Amniotic epithelial cell (primary cell): Measurements from ENCODE around the gene POMZP3.
"Not testable (repeated sequence)": the region's sequence is repeated elsewhere in the genome, so short reads cannot be mapped to it uniquely, and the experiment has no call there.

Source experiments
- DNase-seq: peaks from one replicate; pipeline ENCODE4 v3.0.0-alpha.2; 2010; ENCODE audit warnings: low read depth

Gene POMZP3

DNA sequence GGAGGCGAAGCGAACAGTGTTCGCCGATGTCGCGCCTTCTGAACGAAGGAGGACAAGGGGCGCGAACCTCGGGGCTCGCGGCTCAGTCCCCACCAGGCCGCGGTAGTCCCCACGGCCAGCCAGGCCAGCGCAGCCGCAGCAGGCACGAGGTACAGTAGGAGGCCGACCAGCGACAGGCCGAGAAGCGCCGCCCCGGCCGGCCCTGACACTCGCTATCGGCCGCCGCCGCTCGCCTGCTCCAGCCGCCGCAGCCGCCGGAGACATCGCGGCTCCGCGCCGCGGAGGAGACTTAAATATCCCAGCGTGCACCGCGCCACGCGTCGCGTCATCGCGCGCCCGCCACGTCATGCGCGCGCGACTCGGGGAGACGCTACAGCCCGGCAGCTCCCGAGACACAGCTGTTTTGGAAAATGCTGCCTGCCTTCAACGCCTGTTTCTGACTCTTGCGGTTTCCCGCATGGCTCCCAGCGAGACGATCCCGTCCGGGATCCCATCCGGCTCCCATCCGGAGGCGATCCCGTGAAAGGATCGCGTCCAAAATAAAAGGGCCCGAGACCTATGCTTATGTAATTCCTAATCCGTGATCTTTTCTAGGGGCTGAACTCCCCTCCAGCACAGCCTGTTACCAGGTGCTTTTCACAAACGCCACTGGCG lies at the start of gene POMZP3:
Gene POMZP3, minus strand, starts transcription at position 291 of the 654 bp plus-strand sequence. CDS start 1,215 bp downstream, outside the sequence.
- DNase-seq = peak; percentile 3

DNA sequence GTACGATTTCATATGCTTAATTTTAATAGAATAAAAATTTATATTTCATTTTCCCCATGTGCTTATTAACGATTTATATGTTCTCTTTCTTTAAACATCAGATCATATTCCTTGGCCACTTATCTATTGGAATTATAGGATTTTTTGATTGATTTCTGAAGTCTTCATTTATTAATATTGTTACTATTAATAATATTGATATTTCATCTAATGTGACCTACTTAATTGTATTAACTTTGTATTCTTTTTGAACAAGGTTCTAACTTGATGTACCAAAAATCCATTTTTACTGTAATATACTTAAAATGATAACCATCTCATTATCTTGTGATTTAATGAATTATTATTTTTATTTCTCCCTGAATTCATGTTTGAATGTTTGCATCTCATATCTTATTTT lies 48.7 kb upstream of the POMZP3 start:
- not testable (repeated sequence) for DNase-seq

DNA sequence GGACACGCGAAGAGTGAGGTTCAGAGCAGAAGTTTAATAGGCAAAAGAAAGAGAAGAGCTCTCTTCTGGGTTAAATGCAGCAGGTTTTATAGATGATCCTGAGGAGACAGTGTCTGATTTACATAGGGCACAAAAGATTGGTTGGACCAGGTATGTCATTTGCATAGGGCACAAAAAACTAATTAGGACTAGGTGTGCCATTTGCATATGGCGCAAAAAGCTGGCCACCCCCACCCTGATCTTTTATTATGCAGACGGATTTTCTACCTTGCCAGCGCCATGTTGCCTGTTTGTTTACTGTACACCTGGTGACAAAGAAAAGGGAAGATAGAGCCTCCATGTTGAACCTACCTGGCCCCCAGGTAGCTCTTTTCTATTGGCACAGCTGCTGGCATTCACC lies 46.3 kb upstream of the POMZP3 start:
- not testable (repeated sequence) for DNase-seq

DNA sequence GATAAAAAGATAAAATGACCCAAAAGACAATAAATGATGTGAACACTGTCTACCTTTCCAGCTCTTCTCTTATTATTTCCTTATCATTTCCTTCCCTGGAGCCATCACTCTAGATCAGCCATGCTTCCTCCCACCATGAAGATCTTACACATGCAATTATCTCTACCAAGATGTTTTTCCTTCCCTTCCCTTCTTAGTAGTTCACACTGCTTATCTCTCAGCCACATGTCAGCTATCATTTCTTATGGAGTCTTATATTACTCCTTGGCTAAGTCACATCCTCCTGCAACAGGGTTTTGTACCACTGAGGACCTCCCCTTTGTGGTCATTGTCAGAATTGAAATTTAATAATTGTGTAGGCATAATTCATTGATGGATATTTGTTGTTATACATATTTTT lies 32.1 kb upstream of the POMZP3 start:
- DNase-seq = not testable (repeated sequence)

DNA sequence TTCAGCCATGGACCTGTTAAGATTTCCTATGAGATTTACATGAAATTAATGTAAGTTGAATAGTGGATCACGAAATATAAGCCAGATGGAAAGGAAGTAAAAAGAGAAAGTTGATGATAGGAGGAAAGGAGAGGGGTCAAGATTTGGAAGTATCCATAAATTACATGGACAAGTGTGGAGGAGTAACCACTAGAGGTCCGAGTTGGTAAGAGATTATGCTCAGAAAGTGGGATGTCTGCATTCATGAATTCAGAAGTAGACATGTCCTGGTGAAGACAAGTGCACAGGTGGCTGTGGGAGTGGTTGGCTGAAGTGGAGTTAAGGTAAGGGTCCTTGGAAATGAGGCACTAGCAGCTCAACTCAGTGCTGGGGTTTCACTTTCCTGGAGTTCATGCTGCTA lies 29.3 kb upstream of the POMZP3 start:
- not testable (repeated sequence) for DNase-seq

DNA sequence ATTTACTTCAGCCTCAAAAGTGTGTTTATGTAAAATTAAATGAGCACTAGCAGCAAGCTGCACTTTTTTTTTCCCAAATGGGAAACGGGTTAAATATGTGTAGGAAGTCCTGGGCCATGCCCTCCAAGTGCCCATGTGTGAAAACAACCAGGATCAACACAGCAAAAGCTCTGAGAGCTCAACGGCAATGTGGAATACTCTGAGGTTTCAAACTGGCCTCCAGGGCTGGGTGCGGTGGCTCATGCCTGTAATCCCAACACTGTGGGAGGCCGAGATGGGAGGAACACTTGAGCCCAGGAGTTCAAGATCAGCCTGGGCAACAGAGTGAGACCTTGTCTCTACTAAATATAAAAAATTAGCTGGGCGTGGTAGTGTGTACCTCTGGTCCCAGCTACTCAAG lies 15.5 kb upstream of the POMZP3 start:
- not testable (repeated sequence) for DNase-seq

DNA sequence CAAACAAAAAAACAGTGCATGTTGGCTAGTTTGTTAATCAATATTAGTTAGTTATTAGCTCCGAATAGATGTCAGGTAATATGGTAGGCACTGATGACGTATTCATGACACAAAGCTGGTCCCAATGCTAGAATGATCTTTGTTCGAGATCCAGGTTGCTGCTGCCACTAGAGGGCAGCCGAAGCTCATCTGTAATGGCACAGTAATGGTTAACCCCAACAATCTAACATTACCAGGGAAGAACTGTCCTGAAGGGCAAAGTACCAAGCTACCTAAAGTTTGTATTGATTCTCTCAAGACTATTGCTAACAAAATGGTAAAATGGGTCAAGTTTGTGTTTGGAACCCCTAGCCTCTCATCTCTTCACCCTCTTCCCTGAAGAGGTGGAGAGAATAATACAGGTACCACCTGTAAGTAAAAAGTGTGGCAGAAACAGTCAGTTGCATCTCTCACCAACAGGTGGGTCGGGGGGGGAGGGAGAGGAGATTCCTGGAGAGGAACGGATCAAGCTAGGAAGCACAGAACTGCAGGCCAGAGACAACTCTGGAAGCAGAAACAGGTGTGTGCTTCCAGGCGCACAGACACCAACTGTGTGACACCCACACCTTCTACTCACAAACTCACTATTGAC lies 10.1 kb upstream of the POMZP3 start:
- DNase-seq = not testable (repeated sequence)

DNA sequence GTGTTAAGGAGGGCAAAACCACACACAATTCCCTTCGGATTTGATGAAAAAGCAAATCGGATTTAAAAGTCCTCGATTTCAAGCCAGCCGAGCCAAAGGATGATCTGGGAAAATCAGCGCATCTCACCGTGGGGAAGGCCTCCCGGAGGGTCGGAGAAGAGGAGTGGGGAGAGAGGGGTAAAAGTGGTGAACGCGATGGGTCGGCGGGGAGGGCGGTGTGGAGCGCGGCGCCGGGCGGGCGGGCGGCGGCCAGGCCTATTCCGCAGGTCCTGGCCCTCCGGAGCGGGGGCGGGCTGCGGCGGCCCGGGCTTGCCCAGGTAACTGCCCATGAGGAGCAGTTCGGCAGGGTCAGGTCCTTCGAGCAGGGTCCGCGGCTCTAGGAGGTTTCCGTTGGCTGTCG lies 498 bp downstream of the POMZP3 start:
- DNase-seq = peak; percentile 1

DNA sequence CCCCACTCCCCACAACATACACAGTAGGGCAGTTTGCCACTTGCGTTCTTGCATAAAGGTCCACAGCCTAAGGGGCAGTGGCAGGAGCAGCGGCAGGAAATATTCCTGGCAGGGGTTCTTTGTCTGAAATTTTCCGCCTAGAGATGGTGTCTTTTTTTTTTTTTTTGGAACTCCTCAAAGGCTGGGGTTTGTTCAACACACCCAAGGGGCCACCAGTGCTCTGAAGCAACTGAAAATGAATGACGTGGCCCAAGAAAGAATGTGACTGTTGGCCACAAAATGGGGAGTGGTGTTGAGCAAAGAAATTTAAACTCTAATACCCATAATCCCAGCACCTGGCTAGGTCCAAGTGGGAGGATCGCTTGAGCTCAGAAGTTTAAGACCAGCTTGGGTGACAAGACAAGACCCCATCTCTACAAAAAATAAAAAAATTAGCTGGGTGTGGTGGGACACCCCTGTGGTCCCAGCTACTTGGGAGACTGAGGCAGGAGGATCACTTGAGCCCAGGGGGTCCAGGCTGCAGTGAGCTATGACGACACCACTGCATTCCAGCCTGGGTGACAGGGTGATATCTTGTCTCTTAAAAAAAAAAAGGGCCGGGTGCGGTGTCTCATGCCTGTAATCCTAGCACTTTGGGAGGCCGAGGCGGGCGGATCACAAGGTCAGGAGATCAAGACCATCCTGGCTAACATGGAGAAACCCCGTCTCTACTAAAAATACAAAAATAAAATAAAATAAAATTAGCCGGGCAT lies 7.5 kb downstream of the POMZP3 start:
- not testable (repeated sequence) for DNase-seq

DNA sequence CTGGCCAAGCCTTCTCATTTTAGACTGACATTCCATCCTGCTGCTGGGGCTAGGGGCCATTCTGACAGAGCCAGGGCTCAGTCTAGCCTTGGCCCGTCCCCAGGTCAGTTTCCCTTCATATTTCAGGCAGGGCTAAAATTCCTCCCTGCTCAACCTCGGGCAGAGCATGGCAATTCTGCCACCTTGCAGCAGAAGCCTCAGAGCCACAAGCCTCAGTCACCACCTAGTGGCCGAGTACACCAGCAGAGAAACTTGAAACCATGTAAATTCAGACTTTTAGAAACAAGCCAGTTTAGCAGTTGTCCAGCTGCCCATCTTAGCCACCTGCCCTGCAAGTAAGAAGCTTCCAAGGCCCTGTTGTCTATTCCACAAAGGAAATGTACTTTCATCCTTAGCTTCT lies 13.3 kb downstream of the POMZP3 start:
- DNase-seq = peak; percentile 44

DNA sequence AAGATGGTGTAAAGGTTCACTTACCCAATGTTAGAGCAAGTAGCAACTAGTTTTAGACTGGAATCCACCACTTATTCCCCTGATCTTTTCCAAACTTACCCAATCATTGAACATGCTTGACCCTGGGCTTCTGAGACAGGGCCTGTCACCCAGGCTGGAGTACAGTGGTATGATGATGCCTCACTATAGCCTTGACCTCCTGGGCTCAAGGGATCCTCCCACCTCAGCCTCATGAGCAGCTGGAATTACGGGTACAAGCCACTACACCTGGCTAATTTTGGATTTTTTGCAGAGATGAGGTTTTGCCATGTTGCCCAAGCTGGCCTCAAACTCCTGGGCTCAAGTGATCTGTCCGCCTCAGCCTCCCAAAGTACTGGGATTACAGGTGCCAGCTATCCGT lies 14.8 kb downstream of the POMZP3 start:
- DNase-seq = not testable (repeated sequence)

DNA sequence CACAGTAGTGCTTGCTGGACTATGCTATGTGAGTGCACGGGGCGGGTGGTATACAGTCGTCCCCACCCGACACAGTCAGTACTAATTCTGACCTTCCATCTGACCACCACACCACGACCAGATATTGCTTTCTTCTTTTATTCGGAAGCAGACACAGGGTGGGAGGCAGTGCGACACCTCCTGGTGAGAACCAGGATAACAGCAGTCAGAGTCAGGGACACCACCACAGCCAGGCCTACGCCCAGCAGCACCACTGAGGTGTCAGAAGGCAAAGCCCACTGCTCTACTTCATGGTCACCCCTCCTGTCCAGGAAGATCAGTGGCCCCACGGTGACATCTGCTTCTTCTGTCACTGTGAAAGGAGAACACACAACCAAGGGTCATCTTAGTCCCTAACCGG lies 17.2 kb downstream of the POMZP3 start:
- DNase-seq = not testable (repeated sequence)

DNA sequence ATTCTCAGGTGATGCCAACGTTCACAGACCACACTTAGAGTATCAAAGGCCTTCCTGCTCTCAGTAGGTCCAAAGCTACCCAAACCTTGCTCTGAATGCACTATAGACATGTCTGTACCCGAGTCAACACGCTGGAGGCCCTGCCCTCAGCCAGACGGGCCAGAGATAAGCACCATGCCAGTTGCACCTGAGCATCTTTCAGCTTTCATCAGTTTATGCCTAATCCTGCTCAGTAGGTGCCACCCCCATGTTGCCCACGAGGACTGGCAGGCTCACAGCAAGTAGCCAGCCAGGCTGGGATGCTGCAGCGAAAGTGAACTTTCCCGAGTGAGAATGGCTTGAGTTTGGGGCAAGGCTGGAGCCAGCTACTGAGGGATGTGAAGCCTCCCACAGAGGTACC lies 18.6 kb downstream of the POMZP3 start:
- DNase-seq = not testable (repeated sequence)

DNA sequence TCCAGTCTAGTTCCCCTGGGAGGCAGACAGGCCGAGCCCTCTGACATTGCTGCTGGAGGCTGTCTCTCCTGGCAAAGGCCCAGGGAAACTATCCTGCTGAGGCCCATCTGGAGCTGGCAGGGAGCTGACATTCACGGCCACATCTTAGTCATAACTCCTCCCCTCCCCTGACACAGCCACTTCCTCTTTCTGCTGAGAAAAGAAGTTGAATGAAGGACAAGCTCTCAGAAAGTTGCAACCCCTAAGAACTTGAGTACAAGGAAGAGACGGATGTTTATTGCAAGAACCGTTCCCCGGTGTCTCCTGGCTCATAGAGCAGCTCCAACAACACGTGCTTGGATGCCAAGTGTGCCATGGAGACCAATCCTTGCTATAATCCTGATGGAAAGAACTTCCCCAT lies 21.1 kb downstream of the POMZP3 start:
- DNase-seq = peak; percentile 90

DNA sequence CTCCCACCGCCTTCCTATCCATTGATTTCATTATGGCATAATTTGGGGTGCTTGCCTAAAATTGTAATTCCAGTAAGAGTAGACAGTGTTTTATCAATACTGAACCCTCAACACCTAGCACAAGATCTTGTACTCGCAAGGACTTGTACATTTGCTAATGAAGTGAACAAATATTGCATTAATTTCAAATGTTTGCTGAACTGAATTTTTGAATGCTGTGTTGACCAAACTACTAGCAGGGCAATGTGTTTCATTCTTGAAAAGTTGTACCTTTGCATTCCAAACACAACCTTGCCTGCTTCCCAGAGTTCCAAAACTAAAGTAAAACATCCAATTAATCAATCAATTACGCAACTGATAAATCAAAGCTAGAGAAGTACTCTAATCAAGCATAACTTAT lies 26.4 kb downstream of the POMZP3 start:
- not testable (repeated sequence) for DNase-seq

DNA sequence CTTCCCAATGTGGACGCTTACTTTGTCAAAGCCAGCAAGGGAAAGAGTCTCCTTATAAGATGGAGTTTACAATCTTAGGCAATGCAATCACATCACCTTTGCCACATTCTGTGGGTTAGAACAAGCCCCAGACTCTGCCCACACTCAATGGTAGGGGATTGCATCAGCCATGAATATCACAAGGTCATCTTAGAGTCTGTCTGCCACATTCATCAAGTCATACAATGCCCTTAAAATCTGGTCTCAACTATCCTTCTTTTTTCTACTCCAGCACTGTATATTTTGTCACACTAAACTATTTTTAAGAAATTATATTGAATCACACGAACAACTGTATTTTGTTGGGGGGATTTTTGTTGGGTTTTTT lies 27.0 kb downstream of the POMZP3 start:
- DNase-seq = not testable (repeated sequence)

DNA sequence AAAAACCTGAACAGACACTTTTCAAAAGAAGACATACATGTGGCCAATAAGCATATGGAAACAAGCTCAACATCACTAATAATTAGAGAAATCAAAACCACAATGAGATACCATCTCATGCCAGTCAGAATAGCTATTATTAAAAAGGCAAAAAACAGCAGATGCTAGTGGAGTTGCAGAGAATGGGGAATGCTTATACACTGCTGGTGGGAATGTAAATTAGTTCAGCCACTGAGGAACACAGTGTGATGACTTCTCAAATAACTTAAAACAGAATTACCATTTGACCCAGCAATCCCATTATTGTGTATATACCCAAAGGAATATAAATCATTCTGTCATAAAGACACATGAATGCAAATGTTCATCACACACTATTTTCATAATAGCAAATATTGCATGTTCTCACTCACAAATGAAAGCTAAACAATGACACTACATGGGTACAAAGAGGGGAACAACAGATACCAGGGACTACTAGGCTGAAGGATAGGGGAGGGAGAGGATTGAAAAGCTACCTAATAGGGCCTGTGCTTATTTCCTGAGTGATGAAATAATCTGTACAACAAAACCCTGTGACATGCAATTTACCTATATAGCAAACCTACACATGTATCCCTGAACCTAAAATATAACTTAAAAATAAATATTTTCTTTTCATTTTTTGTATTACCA lies 28.4 kb downstream of the POMZP3 start:
- not testable (repeated sequence) for DNase-seq

DNA sequence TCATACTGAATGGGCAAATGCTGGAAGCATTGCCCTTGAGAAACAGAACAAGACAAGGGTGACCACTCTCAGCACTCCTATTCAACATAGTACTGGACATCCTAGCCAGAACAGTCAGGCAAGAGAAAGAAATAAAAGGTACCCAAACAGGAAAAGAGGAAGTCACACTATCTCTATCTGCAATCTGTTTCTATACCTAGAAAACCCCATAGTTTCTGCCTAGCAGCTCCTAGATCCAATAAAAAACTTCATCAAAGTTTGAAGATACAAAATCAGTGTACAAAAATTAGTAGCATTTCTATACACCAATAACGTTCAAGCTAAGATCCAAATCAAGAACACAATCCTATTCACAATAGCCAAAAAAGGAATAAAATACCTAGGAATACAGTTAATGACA lies 29.8 kb downstream of the POMZP3 start:
- DNase-seq = not testable (repeated sequence)

DNA sequence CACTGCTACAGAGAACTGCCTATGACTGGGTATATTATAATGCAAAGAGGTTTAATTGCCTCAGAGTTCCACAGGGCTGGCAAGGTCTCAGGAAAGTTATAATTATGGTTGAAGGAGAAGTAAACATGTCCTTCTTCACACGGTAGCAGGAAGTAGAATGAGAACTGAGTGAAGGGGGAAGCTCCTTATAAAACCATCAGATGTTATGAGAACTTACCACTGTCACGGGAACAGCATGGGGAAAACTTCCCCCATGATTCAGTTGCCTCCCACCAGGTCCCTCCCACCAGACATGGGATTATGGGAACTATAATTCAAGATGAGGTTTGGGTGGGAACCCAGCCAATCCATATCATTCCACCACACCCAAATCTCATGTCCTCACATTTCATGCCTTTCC lies 34.4 kb downstream of the POMZP3 start:
- DNase-seq = peak; percentile 13

DNA sequence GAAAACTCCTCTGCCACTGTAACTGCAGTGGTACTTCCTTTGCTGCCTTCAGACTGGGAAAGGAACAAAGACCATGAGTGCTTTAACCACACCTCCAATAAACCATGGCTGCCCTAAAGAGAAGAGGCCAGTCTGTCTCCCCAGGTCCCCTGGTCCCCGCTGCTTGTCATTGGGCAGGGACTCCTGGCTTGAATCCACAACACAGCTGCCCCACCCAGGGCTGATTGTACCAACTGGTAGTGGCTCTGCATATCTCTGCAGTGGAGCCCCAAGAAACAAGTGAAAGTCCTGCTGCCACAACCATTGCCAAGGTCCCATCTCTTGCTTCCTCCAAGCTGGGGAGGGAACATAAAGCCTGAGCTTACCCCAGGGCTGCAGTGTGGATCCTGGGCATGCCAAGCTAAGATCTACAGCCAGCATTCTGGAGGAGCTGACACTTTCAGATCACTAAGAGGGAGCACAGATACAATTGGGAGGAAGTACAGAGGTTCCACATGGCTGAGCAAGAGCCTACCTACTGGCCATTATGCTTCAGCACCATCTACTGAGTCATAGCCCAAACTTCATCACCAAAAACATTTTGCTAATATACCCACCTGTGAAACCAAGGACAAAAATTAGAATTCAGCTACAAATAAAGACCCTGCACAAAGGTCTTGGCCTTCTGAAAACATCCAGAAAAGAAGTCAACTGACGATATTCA lies 35.3 kb downstream of the POMZP3 start:
- DNase-seq = not testable (repeated sequence)

DNA sequence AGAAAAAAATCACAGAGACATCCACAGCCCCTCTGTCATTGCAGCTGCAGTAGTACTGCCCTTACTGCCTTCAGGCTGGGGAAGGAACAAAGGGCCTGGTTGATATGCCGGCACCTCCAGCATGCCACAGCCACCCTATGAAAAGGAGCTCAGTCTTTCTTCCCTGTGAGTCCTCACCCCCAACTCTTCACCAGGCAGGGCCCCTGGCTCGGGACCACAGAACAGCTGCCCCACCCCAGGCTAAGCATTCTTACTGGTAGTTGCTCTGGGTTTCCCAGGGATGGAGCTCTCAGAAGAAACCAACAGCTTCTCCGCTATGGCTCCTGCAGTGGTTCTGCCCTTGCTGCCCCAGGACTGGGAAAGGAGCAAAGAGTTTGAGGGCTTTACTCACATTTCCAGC lies 36.0 kb downstream of the POMZP3 start:
- not testable (repeated sequence) for DNase-seq

DNA sequence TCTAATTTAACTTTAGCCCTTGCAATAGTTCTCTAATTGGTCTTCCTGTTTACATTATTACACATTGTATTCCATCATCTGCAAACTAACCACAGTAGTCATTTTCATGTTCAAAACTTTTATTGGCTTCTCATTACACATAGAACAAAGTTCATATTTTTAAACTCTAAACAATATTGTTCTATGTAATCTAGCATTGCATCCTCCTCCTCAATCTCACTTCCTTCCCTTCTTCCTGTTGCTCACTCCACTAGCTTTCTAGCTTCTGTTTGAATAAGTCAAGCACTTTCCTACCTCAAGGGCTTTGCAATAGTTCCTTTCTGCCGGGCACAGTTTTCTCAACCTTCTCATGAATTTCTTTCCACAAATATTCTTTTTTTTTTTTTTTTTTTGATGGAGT lies 38.5 kb downstream of the POMZP3 start:
- not testable (repeated sequence) for DNase-seq
